Peyer's patch (tissue), 4 donors: ENCODE results near the gene TARDBP. TPM values are rescaled to one million over a fixed set of nuclear protein-coding genes. Genes with fewer than 3 reads are reported as not detected.
"Not testable (repeated sequence)": the region's sequence is repeated elsewhere in the genome, so short reads cannot be mapped to it uniquely, and the experiment has no call there.

Experiments used
- DNase-seq, 3 donors: peaks; one replicate each; pipeline ENCODE4 v3.0.0-alpha.2; 2017 to 2019
- H3K27ac ChIP-seq, 4 donors: fragments of 200-600 bp; sonication (generic); one replicate each; pipeline ENCODE4 v1.5.1; 2016 to 2019
- H3K27me3 ChIP-seq, 2 donors: fragments of 200-600 bp; sonication (generic); one replicate each; pipeline ENCODE4 v1.5.1; 2019
- H3K36me3 ChIP-seq, 3 donors: fragments of 200-600 bp; sonication (generic); one replicate each; pipeline ENCODE4 v1.5.1; 2016 to 2019
- H3K4me1 ChIP-seq, 4 donors: fragments of 200-600 bp; sonication (generic); one replicate each; pipeline ENCODE4 v1.5.1; 2016 to 2019
- H3K4me3 ChIP-seq, 4 donors: fragments of 200-600 bp; sonication (generic); 1 replicate in 3 of 4; 2 replicates in 1 of 4; pipeline ENCODE4 v1.5.1; 2016 to 2019; ENCODE audit warnings: mild to moderate bottlenecking in 1 of 4
- H3K9me3 ChIP-seq, 4 donors: fragments of 200-600 bp; sonication (generic); one replicate each; pipeline ENCODE4 v1.5.1; 2016 to 2019; ENCODE audit warnings: mild to moderate bottlenecking in 1 of 4
- CTCF ChIP-seq, 6 experiments: fragments of 450-650 bp in 4 of 6; fragments of 200-600 bp in 2 of 6; sonication (generic) in 1 of 6; IDR thresholded peaks; one replicate each; pipeline ENCODE4 v1.5.1; 2017 to 2019; ENCODE audit warnings: antibody characterized with exemption in 6 of 6, mild to moderate bottlenecking in 3 of 6, moderate library complexity in 1 of 6
- POLR2A ChIP-seq, 2 donors: fragments of 450-650 bp; IDR thresholded peaks; one replicate each; pipeline ENCODE4 v1.5.1; 2017; ENCODE audit warnings: antibody characterized with exemption in 2 of 2, mild to moderate bottlenecking in 2 of 2, moderate library complexity in 2 of 2
- total RNA-seq, 4 donors: library from RNA; depleted of rRNA; stranded (reverse); fragments of >200 nt; gene quantifications; one replicate each; pipeline ENCODE4 v1.1.0, GENCODE V29; 2016

The TARDBP gene
- total RNA-seq, 4 donors from 2014 or later: 141 to 313 (median 167) TPM

- Histone ChIP-seq H3K27ac (no peak overlapping the region), H3K36me3 (peaks cover 0 to 95% (median 0%) of the 10 kb centered on the region in 3 donors), H3K9me3 (no peaks in the 10 kb centered on the region), H3K4me3 (no peak overlapping the region), H3K27me3 (no peaks in the 10 kb centered on the region), H3K4me1 (no peaks in the 10 kb centered on the region)
- TF ChIP-seq POLR2A (IDR thresholded peaks at IDR 0.05) (no peak), CTCF (IDR thresholded peaks at IDR 0.05) (no peak)
- peak in 2 of 3 donors; percentile 10 to 26 for DNase-seq
Measured at GRCh38 chr1:11072216-11072917, 59.9 kb downstream of the TARDBP start.

- not testable (repeated sequence) for H3K27me3 ChIP-seq, DNase-seq, H3K4me1 ChIP-seq, H3K27ac ChIP-seq, H3K4me3 ChIP-seq, H3K9me3 ChIP-seq
- H3K36me3 ChIP-seq: peaks cover 0 to 95% (median 0%) of the 10 kb centered on the region in 3 donors
Measured at GRCh38 chr1:11073398-11073797, 60.9 kb downstream of the TARDBP start.

Other genes with a start within 250 kb of the TARDBP start
- gene CASZ1, start 216.0 kb upstream of the TARDBP start, total RNA-seq: 100 to 1,000 TPM in 3 of 4 donors, 10 to 100 TPM in 1; 87.5 to 165 (median 137) TPM
- not detected for gene MASP2, start 34.6 kb downstream of the TARDBP start, total RNA-seq
- gene SRM, start 47.4 kb downstream of the TARDBP start, total RNA-seq: 10 to 100 TPM in 3 of 4 donors, 1 to 10 TPM in 1; 9.3 to 38.6 (median 19.8) TPM
- 100 to 1,000 TPM in 1 of 4 donors, 10 to 100 TPM in 3; 55.0 to 152 (median 71.7) TPM for gene EXOSC10, start 87.2 kb downstream of the TARDBP start, total RNA-seq
- 1 to 10 TPM in 1 of 4 donors, not detected in 3; 1.3 TPM for gene ANGPTL7, start 176.7 kb downstream of the TARDBP start, total RNA-seq
- 10 to 100 TPM; 32.8 to 66.8 (median 48.2) TPM for gene MTOR, start 249.9 kb downstream of the TARDBP start, total RNA-seq